Epithelial cell of proximal tubule (primary cell): ENCODE measurements around the gene C18orf54. TPM values are rescaled to one million over a fixed set of nuclear protein-coding genes. Genes with fewer than 3 reads are reported as not detected.
"Not testable (repeated sequence)": the region's sequence is repeated elsewhere in the genome, so short reads cannot be mapped to it uniquely, and the experiment has no call there.

ENCODE experiments used
- DNase-seq: peaks from one replicate; pipeline ENCODE4 v3.0.0-alpha.2; 2011; ENCODE audit warnings: low read depth
- H3K4me3 ChIP-seq: 2 replicates; pipeline ENCODE4 v1.5.1; 2011; ENCODE audit warnings: low read depth, mild to moderate bottlenecking, low read length
- total RNA-seq: library from RNA; depleted of rRNA; stranded (reverse); fragments of >200 nt; gene quantifications from 2 replicates; pipeline ENCODE4 v1.2.3, GENCODE V29; 2015
- TF ChIP-seq, protein P1 (sequence below): conservative IDR thresholded peaks from 2 replicates; pipeline ENCODE4 v1.5.1; 2012; ENCODE audit warnings: low read depth, mild to moderate bottlenecking, low read length

The C18orf54 gene
- 6.4 and 12.9 TPM in 2 replicates for total RNA-seq

DNA sequence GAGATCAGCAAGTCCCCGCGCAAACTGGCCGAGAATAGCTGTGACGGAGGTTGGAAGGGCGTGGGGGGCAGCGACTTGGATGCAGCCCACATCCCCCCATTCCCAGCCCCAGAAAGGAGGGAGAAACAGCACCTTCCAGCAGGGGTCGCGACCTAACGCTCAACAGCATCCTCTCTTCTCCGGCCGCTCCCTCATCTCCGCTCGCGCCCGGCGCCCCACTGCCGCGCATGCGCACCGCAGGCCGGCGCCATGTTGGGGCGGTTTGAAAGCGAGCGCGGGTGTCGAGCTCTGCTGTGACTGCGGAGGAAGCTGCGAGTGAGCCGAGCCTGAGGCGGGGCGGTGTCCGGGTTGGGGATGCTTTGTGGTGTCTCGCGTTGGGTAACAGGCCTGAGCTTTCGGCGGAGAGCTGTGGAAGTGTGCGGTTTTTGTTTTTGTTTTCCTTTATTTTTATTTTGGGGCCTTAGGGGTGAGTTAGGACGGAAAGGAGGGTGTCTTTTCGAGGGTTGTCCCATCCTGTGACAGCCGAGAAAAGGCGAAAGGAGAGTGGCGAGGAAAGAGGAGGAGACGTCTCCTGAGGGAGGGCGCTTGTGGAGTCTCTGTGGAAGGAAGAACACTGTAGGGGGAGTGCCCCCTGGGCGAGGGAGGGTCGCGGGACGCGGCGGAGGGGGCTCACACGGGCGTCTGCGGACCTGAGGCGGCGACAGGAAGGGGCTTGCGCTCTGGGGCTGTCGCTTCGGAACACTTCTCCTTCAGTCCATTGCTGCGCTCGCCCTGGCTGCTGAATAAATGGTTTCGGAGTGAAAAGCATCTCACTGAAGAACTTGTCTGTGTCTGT, at the start of gene C18orf54, which contains the start of gene STARD6:
Gene C18orf54, plus strand, starts transcription at position 247 of the 835 bp plus-strand sequence. CDS start 2,667 bp downstream, outside the sequence.
Gene STARD6, minus strand, starts transcription at position 199 of the 835 bp plus-strand sequence. CDS start 3,285 bp downstream, outside the sequence.
- TF ChIP-seq, protein P1, sequence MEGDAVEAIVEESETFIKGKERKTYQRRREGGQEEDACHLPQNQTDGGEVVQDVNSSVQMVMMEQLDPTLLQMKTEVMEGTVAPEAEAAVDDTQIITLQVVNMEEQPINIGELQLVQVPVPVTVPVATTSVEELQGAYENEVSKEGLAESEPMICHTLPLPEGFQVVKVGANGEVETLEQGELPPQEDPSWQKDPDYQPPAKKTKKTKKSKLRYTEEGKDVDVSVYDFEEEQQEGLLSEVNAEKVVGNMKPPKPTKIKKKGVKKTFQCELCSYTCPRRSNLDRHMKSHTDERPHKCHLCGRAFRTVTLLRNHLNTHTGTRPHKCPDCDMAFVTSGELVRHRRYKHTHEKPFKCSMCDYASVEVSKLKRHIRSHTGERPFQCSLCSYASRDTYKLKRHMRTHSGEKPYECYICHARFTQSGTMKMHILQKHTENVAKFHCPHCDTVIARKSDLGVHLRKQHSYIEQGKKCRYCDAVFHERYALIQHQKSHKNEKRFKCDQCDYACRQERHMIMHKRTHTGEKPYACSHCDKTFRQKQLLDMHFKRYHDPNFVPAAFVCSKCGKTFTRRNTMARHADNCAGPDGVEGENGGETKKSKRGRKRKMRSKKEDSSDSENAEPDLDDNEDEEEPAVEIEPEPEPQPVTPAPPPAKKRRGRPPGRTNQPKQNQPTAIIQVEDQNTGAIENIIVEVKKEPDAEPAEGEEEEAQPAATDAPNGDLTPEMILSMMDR, result peak; percentile 45
- no peak for DNase-seq

DNA sequence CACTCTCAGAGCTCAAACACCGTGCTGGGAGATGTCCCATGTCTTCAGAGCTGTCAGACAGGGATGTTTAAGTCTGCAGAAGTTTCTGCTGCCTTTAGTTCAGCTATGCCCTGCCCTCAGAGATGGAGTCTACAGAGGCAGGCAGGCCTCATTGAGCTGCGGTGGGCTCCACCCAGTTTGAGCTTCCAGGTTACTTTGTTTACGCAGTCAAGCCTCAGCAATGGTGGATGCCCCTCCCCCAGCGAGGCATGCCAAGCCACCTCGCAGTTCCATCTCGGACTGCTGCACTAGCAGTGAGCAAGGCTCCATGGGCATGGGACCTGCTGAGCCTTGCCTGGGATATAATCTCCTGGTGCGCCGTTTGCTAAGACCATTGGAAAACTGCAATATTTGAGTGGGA, 48.1 kb upstream of the C18orf54 start:
- not testable (repeated sequence) for DNase-seq, H3K4me3 ChIP-seq

More for the DNA sequence above, at the start of gene C18orf54, which contains the start of gene STARD6:
- peak within 1 kb of the TSS; percentile 97 for H3K4me3 ChIP-seq

DNA sequence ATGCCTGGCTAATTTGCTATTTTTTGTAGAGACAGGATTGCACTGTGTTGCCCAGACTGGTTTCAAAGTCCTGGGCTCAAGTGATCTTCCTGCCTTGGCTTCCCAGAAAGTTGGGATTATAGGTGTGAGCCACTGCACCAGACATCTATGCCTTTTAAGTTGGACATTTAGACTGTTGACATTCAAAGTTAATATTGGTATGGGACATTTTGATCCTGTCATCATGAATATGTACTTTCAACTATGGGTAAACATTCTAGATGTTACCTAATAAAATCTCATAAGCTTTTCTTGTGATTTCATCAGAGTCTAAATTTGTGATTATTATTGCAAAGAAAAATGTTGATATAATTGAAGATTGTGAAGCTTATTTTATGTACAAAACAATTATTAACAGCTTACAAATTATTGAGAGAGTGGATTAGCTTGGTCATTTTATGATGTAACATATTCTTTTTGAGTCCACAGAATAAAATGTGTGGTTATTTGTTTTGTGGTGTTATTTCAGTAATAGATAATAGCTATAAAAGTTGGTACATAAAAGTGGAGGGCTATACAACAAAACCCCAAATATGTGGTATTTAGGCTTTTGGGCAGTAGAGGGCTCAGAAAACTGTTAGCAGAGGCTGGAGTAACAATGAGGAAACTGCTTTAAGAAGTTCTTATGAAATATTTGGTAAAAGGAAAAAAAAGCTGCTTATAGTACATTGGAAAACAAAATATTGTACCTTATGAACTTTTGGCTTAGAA, 41.5 kb upstream of the C18orf54 start:
- TF ChIP-seq, protein P1, result no peak
- DNase-seq, result no peak
- H3K4me3 ChIP-seq, result no peak overlapping the region

DNA sequence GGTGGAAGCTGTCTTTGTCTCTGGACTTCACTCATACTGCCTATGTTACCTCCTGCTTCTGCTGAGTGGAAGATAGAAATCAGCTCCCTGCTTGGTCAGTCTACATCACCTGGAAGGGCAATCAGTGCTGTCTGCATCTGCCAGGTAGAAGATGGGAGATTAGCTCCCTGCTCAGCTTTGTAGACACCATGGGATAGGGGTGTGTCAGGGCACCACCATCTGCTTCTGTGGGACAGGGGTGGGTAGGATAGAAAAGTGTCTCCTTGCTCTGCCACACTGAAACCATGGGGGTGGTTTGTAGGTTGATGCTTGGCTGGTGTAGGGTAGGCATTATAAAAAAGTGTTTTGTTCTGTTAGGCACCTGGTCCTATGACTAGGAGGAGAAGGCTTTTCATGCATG, 34.1 kb upstream of the C18orf54 start:
- DNase-seq, result no peak
- H3K4me3 ChIP-seq, result no peak overlapping the region
- TF ChIP-seq, protein P1, result no peak

DNA sequence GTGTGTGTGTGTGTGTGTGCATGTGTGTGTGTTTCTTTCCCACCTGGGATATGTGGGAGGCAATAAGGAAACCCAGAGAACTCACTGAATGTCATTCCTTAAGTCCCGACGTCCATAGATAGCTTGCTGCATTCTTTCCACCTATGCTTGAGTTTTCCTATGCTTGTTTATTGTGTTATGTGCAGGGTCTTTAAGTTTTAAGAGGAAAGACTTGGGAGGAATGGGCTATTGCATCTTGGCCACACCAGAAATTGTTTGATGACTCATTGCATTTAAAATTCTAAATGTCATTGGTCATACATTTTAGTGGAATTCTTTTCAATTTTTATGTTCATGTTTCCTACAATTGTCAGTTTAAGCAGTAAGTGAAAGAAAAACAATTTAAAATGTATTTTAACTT, 33.7 kb upstream of the C18orf54 start:
- H3K4me3 ChIP-seq, result no peak overlapping the region
- TF ChIP-seq, protein P1, result no peak
- DNase-seq, result no peak

DNA sequence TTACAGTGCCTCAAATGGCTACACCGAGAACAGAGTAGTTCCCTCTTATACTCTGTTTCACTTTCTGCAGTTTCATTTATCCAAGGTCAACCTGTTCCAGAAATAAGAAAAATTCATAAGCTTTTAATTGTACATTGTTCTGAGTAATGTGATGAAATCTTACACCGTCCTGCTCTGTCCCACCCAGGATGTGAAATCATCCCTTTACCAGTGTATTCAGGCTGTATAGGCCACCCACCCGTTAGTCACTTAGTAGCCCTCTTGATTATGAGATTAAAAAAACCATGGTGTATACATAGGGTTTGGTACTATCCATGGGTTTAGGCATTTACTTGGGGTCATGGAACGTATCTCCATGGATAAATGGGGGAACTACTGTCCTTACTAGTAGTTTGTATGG, 29.9 kb upstream of the C18orf54 start:
- TF ChIP-seq, protein P1, result no peak
- no peak overlapping the region for H3K4me3 ChIP-seq
- no peak for DNase-seq

DNA sequence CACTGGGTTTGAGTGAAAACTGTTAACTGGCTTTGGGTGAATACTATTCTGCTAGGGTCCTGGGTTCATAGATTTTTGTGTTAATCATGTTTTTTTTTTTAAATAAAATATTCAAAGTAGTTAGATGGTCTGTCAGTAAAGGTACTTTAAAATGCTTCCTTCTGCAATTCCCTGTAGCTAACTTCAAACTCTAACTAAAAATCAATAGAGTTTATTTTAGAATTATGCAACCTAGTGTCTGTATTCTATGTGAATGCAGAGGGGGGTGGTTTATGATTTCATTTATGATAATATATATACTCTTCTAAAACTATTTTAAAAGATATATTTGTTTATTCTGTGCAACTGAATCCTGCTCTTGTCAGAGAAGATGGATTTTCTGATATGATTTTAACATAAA, 27.9 kb upstream of the C18orf54 start:
- no peak overlapping the region for H3K4me3 ChIP-seq
- TF ChIP-seq, protein P1, result no peak
- no peak for DNase-seq
